Stimulated activated CD8-positive, alpha-beta memory T cell treated with anti-CD3 and anti-CD28 coated beads, Interleukin-12 subunit alpha, Interleukin-12 subunit beta, amount 100 ng/mL, for 4 hours (primary cell): ENCODE results near the gene LRRC66.

Source experiments
- DNase-seq: peaks from one replicate; pipeline ENCODE4 v3.0.0-alpha.2; 2020; ENCODE audit warnings: low read depth

Gene LRRC66

GRCh38 chr4:52014903-52015302, 5.3 kb downstream of the LRRC66 start:
- DNase-seq = no peak

- no peak for DNase-seq
Observed at GRCh38 chr4:52012651-52013050, 7.5 kb downstream of the LRRC66 start.

GRCh38 chr4:52010986-52011385, 9.2 kb downstream of the LRRC66 start:
- DNase-seq = no peak

GRCh38 chr4:52006887-52007286, 13.3 kb downstream of the LRRC66 start:
- DNase-seq = no peak

GRCh38 chr4:52005604-52006273, 14.4 kb downstream of the LRRC66 start:
- DNase-seq = no peak

- no peak for DNase-seq
Observed at GRCh38 chr4:52004414-52004813, 15.7 kb downstream of the LRRC66 start.

GRCh38 chr4:52001616-52002015, 18.5 kb downstream of the LRRC66 start:
- no peak for DNase-seq

- DNase-seq = no peak
Observed at GRCh38 chr4:51999250-51999649, 20.9 kb downstream of the LRRC66 start.

- DNase-seq = no peak
Observed at GRCh38 chr4:51998837-51999236, 21.3 kb downstream of the LRRC66 start.

GRCh38 chr4:51997647-51998046, 22.5 kb downstream of the LRRC66 start:
- DNase-seq = no peak

- DNase-seq = no peak
Observed at GRCh38 chr4:51995647-51996220, 24.4 kb downstream of the LRRC66 start.

- DNase-seq = no peak
Observed at GRCh38 chr4:51965862-51966261, 54.3 kb downstream of the LRRC66 start.

GRCh38 chr4:51963841-51964517, 56.2 kb downstream of the LRRC66 start:
- no peak for DNase-seq

- DNase-seq = no peak
Observed at GRCh38 chr4:51960486-51960885, 59.7 kb downstream of the LRRC66 start.

- DNase-seq = no peak
Observed at GRCh38 chr4:51958199-51958968, 61.8 kb downstream of the LRRC66 start.
